ENCODE results near the gene ARAP2. TPM values are rescaled to one million over a fixed set of nuclear protein-coding genes. Genes with fewer than 3 reads are reported as not detected.

ARAP2 gene
- polyA plus RNA-seq (ENCODE audit: low read depth in 6 of 6) = 10 to 100 TPM; 15.9 to 49.3 (median 32.7) TPM

DNA sequence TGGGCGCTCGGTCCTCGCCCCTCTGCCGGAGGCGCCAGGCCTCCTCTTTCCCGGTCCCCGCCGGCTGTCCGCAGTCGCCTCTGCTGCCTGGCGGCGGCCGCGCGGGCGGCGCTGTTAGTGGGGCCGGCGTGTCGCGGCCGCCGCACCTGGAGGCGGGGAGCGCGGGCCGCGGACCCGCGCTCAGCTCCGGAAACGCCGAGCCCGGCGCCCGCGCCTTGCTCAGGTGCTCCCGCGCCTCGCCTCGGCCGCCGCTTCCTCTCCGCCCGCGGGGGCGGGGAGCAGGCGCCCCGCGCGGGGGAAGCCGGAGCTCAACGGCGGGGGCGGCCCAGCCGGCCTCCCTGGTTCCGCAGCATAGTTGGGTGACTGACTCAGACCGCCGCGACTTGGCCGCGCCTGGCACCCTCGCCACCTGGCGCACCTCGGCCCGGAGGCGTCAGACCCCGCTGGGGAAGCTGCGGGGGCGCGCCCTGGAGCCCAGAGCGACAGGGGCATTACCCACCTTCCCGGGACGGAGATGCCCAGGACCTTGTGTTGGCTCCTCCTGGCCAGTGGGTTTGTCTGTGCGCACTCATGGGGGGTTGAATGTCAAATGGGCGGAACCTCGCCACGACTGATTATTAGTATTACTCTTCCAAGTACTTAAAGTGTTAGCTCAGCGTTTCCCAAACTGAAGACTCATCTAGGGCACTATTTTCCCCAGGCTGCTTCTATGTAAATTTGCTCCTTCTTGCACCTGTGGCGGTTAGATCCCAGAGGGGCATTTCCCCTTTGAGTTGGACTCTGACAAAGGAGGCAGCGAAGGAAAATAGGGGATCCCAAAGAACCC is at the start of gene ARAP2:
Gene ARAP2 (minus strand): TSS at position 258 of the 826 bp plus-strand sequence. CDS start 15,028 bp downstream, outside the sequence.
- H3K9me3 Mint-ChIP-seq = no peaks in the 10 kb centered on the region
- ATAC-seq (ENCODE audit: low read depth in 2 of 2) (peak; percentile 79 to 82), DNase-seq (peak; percentile 87)
- H3K27ac Mint-ChIP-seq = peak within 1 kb of the TSS; percentile 96 to 99 (median 96)
- no peaks in the 10 kb centered on the region for H3K36me3 Mint-ChIP-seq
- H3K4me3 Mint-ChIP-seq = peak within 1 kb of the TSS; percentile 93 to 99 (median 96)
- peaks cover 32 to 49% (median 46%) of the 10 kb centered on the region in 3 donors for H3K4me1 Mint-ChIP-seq
- no peaks in the 10 kb centered on the region for H3K27me3 Mint-ChIP-seq

GRCh38 chr4:36292556-36293188 is 48.4 kb upstream of the ARAP2 start:
- Mint-ChIP-seq H3K4me3 (no peak overlapping the region), H3K27ac (peak overlapping the region in 1 of 6 donors; percentile 19), H3K27me3 (no peaks in the 10 kb centered on the region), H3K36me3 (no peaks in the 10 kb centered on the region), H3K9me3 (peaks cover 0 to 2% (median 0%) of the 10 kb centered on the region in 7 donors), H3K4me1 (peaks cover 0 to 11% (median 0%) of the 10 kb centered on the region in 3 donors)
- peak in 1 of 2 donors; percentile 41 for ATAC-seq (ENCODE audit: low read depth in 2 of 2)
- no peak for DNase-seq

DNA sequence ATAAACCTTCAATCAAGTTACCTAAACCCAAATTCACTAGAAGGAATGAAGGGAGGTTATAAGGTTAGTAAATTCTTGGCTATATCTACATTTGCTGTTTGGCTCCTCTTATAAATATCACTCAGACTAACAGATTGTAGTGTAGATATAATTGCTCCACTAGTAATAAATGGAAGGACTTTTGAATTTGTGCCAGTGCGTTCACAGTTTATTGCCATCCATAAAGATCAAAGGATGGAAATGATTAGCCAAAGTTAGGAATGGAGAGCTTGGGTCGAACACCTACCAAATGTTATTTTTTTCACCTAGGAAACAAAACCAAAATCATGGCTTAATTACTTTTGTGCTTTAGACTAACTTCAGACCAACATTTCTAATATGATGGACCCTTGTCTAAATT is 46.3 kb upstream of the ARAP2 start:
- no peak for ATAC-seq (ENCODE audit: low read depth in 2 of 2)
- peaks cover 0 to 4% (median 0%) of the 10 kb centered on the region in 7 donors for H3K9me3 Mint-ChIP-seq
- no peak for DNase-seq
- peaks cover 0 to 21% (median 9%) of the 10 kb centered on the region in 3 donors for H3K4me1 Mint-ChIP-seq
- H3K4me3 Mint-ChIP-seq = no peak overlapping the region
- no peaks in the 10 kb centered on the region for H3K27me3 Mint-ChIP-seq
- H3K27ac Mint-ChIP-seq = no peak overlapping the region
- H3K36me3 Mint-ChIP-seq = no peaks in the 10 kb centered on the region

- ATAC-seq (ENCODE audit: low read depth in 2 of 2) = no peak
- peaks cover 0 to 4% (median 0%) of the 10 kb centered on the region in 7 donors for H3K9me3 Mint-ChIP-seq
- peaks cover 0 to 21% (median 9%) of the 10 kb centered on the region in 3 donors for H3K4me1 Mint-ChIP-seq
- H3K36me3 Mint-ChIP-seq = no peaks in the 10 kb centered on the region
- DNase-seq = no peak
- no peaks in the 10 kb centered on the region for H3K27me3 Mint-ChIP-seq
- no peak overlapping the region for H3K4me3 Mint-ChIP-seq
- H3K27ac Mint-ChIP-seq = no peak overlapping the region
Observed at GRCh38 chr4:36288731-36289426, 44.6 kb upstream of the ARAP2 start.

GRCh38 chr4:36286481-36286871 is 42.2 kb upstream of the ARAP2 start:
- DNase-seq = no peak
- Mint-ChIP-seq H3K36me3 (no peaks in the 10 kb centered on the region), H3K27ac (peak overlapping the region in 2 of 6 donors; percentile 0 to 3), H3K9me3 (peaks cover 0 to 4% (median 0%) of the 10 kb centered on the region in 7 donors), H3K27me3 (no peaks in the 10 kb centered on the region), H3K4me3 (no peak overlapping the region), H3K4me1 (peaks cover 0 to 9% (median 9%) of the 10 kb centered on the region in 3 donors)
- ATAC-seq (ENCODE audit: low read depth in 2 of 2) = no peak

- DNase-seq (no peak), ATAC-seq (ENCODE audit: low read depth in 2 of 2) (peak; percentile 80)
- no peaks in the 10 kb centered on the region for H3K36me3 Mint-ChIP-seq
- H3K27ac Mint-ChIP-seq = peak overlapping the region in 3 of 6 donors; percentile 0 to 13 (median 3)
- H3K27me3 Mint-ChIP-seq = no peaks in the 10 kb centered on the region
- peaks cover 0 to 4% (median 0%) of the 10 kb centered on the region in 7 donors for H3K9me3 Mint-ChIP-seq
- H3K4me3 Mint-ChIP-seq = no peak overlapping the region
- peaks cover 0 to 9% (median 9%) of the 10 kb centered on the region in 3 donors for H3K4me1 Mint-ChIP-seq
Observed at GRCh38 chr4:36285784-36286480, 41.6 kb upstream of the ARAP2 start.

GRCh38 chr4:36283912-36284465 is 39.7 kb upstream of the ARAP2 start:
- Mint-ChIP-seq H3K4me3 (no peak overlapping the region), H3K4me1 (peaks cover 0 to 9% (median 9%) of the 10 kb centered on the region in 3 donors), H3K36me3 (no peaks in the 10 kb centered on the region), H3K27me3 (peaks cover 0 to 6% (median 0%) of the 10 kb centered on the region in 3 donors), H3K27ac (no peak overlapping the region), H3K9me3 (peaks cover 0 to 4% (median 0%) of the 10 kb centered on the region in 7 donors)
- no peak for ATAC-seq (ENCODE audit: low read depth in 2 of 2)
- DNase-seq = no peak

- DNase-seq (no peak), ATAC-seq (ENCODE audit: low read depth in 2 of 2) (no peak)
- Mint-ChIP-seq H3K36me3 (no peaks in the 10 kb centered on the region), H3K27ac (no peak overlapping the region), H3K4me1 (peaks cover 0 to 9% (median 9%) of the 10 kb centered on the region in 3 donors), H3K27me3 (peaks cover 0 to 6% (median 0%) of the 10 kb centered on the region in 3 donors), H3K4me3 (no peak overlapping the region), H3K9me3 (peaks cover 0 to under 1% (median 0%) of the 10 kb centered on the region in 7 donors)
Observed at GRCh38 chr4:36282503-36283030, 38.3 kb upstream of the ARAP2 start.

DNA sequence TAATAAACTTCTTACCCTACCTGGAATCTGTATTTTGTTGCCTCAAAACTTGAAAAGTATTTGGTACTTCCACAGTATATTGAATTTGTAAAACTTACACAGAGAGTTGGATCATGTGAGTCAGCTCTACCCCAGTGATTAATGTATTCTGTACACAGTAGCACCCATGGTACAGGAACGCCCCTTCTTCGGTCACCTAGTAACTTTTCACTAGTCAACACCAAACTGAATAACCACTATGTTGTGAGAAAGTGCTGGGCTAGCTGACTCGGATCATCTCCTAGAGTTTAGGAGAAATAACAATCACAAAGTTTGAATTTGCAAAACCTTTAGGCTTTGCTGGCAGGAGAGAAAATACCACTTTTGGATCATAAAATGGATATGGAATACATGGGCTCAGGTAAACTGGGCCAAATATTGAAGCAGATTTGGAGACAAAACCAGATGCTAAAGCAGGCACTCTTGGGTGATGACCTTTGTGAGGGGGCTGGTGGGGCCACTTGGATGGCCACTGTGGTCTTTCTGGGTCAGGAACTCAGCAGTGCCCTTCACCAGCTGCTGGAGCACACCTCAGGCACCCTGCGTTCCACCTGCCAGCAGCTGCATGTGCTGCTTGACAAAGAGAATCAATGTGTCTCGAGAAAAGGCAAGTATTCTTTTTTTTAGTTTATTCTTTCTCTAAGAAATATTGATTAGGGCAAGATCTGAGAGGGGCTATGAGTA is 37.2 kb upstream of the ARAP2 start, which contains the start of gene DTHD1:
Gene DTHD1 (plus strand): TSS at position 233 of the 723 bp plus-strand sequence. CDS start 143 bp downstream, at position 376.
- Mint-ChIP-seq H3K4me3 (no peak within 1 kb of the TSS), H3K27me3 (peaks cover 0 to 6% (median 0%) of the 10 kb centered on the region in 3 donors), H3K9me3 (no peaks in the 10 kb centered on the region), H3K36me3 (no peaks in the 10 kb centered on the region), H3K27ac (peak within 1 kb of the TSS in 3 of 6 donors; percentile 11 to 34 (median 23)), H3K4me1 (peaks cover 0 to 9% (median 8%) of the 10 kb centered on the region in 3 donors)
- ATAC-seq (ENCODE audit: low read depth in 2 of 2) = no peak
- no peak for DNase-seq

DNA sequence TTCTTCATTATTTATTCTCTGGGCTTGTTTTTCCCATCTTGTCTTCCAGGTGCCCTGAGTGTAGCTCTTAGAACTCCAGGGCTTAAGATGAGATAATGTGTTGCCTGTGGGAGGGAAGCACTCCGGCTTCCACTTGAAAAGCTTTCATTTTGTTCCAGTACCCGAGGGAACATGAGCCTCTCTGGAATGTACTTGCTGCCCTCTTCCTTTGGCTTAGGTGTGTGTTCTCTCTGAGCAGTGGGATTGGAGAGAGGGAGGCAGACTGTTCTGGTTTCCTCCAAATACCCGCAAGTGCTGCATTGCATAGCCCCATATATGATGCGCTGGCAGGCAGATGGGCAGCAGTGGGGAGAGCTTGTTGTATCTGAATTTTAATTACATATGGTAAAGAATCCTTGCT is 36.2 kb upstream of the ARAP2 start:
- no peak for ATAC-seq (ENCODE audit: low read depth in 2 of 2)
- Mint-ChIP-seq H3K4me3 (no peak overlapping the region), H3K36me3 (no peaks in the 10 kb centered on the region), H3K27ac (peak overlapping the region in 1 of 6 donors; percentile 23), H3K4me1 (no peaks in the 10 kb centered on the region), H3K9me3 (no peaks in the 10 kb centered on the region), H3K27me3 (peaks cover 0 to 6% (median 0%) of the 10 kb centered on the region in 3 donors)
- no peak for DNase-seq

- Mint-ChIP-seq H3K4me3 (no peak overlapping the region), H3K27ac (no peak overlapping the region), H3K4me1 (no peaks in the 10 kb centered on the region), H3K36me3 (no peaks in the 10 kb centered on the region), H3K27me3 (peaks cover 0 to 6% (median 0%) of the 10 kb centered on the region in 3 donors), H3K9me3 (no peaks in the 10 kb centered on the region)
- DNase-seq (no peak), ATAC-seq (ENCODE audit: low read depth in 2 of 2) (no peak)
Observed at GRCh38 chr4:36278789-36279188, 34.5 kb upstream of the ARAP2 start.

DNA sequence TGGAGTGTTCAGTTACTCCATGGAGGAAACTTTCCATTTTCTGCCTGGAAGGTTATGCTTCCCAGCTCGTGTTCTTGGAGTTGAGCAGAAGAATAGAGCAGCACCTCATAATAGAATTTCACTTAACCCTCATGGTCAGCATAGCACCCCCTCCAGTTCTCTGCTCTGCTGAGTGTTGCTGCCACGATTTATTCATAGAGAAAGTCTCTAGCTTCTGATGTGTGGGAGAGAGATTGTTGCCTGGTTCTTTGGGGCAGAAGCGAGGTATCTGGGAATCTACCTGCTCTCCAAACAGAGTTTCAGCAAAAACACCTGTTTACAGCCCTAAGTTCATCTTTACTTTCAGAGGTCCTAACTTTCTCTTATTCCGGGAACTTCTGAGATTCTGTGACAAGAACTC is 33.2 kb upstream of the ARAP2 start:
- DNase-seq = no peak
- H3K36me3 Mint-ChIP-seq = no peaks in the 10 kb centered on the region
- H3K4me3 Mint-ChIP-seq = no peak overlapping the region
- H3K4me1 Mint-ChIP-seq = no peaks in the 10 kb centered on the region
- peaks cover 0 to 6% (median 0%) of the 10 kb centered on the region in 3 donors for H3K27me3 Mint-ChIP-seq
- H3K27ac Mint-ChIP-seq = peak overlapping the region in 2 of 6 donors; percentile 6 to 20
- H3K9me3 Mint-ChIP-seq = no peaks in the 10 kb centered on the region
- ATAC-seq (ENCODE audit: low read depth in 2 of 2) = no peak
